WTC11 (cell line): ENCODE results near the gene HKDC1.

Source experiments
- FOXP1 ChIP-seq: sonication (generic); formaldehyde crosslinking; IDR thresholded peaks from 2 replicates; pipeline ENCODE4 v1.8.0; 2022; ENCODE audit warnings: missing genetic modification reagents, mild to moderate bottlenecking, moderate library complexity, borderline replicate concordance
- NR2C2 ChIP-seq: sonication (generic); formaldehyde crosslinking; IDR thresholded peaks from 2 replicates; pipeline ENCODE4 v1.8.0; 2022; ENCODE audit warnings: mild to moderate bottlenecking, missing genetic modification reagents
- TCF7 ChIP-seq: sonication (generic); formaldehyde crosslinking; IDR thresholded peaks from 2 replicates; pipeline ENCODE4 v1.8.0; 2022; ENCODE audit warnings: mild to moderate bottlenecking, low read depth, missing genetic modification reagents, moderate library complexity
- ZNF138 ChIP-seq: sonication (generic); formaldehyde crosslinking; conservative IDR thresholded peaks from 2 replicates; pipeline ENCODE4 v1.8.1; 2022; ENCODE audit warnings: mild to moderate bottlenecking, moderate library complexity, missing genetic modification reagents
- TF ChIP-seq, protein P1 (sequence below): sonication (generic); formaldehyde crosslinking; IDR thresholded peaks from 2 replicates; pipeline ENCODE4 v1.8.1; 2022; ENCODE audit warnings: mild to moderate bottlenecking, missing genetic modification reagents, moderate library complexity, borderline replicate concordance
- TF ChIP-seq, protein P2 (sequence below): sonication (generic); formaldehyde crosslinking; IDR thresholded peaks from 2 replicates; pipeline ENCODE4 v1.8.1; 2022; ENCODE audit warnings: low read depth, missing genetic modification reagents, borderline replicate concordance
- TF ChIP-seq, protein P3 (sequence below): sonication (generic); formaldehyde crosslinking; IDR thresholded peaks from 2 replicates; pipeline ENCODE4 v1.8.0; 2022; ENCODE audit warnings: mild to moderate bottlenecking, missing genetic modification reagents
- TF ChIP-seq, protein P4 (sequence below): fragments of 200-600 bp; IDR thresholded peaks from 2 replicates; pipeline ENCODE4 v1.8.0; 2022; ENCODE audit warnings: antibody characterized with exemption

DNA sequence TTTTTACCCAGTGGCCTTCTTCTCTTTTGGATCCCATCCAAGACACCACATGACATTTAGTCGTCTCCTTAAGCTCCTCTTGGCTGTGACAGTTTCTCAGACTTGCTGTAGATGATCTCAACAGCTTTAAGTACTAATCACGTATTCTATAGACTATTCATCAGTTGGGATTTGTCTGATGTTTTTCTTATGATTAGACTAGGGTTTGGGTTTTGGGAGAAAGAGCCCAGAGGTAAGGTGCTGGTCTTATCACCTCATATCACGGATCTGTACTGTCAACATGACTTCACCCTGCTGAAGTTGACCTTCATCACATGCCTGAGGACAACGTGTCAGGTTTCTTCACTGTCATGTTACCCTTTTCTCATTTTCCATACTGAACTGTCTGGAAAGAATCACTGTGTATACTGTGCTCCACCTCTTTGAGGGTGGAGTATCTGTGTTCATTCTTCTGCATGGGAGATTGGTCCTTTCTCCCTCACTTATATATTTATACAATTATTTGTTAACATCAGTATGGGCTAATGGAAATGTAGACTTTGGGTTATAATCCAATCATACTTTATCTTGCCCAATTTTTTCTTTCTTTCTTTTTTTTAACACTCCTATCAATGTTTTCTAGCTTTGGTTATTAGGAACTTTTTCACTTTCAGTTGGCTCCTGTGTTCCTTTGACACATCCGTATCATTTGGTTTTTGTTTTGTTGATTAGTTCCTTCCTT, 6.4 kb upstream of the HKDC1 start:
- no peak for TF ChIP-seq TCF7
- no peak for TF ChIP-seq ZNF138
- no peak for TF ChIP-seq NR2C2 (CRISPR knock-in tag)
- TF ChIP-seq, protein P1, sequence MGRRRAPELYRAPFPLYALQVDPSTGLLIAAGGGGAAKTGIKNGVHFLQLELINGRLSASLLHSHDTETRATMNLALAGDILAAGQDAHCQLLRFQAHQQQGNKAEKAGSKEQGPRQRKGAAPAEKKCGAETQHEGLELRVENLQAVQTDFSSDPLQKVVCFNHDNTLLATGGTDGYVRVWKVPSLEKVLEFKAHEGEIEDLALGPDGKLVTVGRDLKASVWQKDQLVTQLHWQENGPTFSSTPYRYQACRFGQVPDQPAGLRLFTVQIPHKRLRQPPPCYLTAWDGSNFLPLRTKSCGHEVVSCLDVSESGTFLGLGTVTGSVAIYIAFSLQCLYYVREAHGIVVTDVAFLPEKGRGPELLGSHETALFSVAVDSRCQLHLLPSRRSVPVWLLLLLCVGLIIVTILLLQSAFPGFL: no peak
- TF ChIP-seq, protein P2, sequence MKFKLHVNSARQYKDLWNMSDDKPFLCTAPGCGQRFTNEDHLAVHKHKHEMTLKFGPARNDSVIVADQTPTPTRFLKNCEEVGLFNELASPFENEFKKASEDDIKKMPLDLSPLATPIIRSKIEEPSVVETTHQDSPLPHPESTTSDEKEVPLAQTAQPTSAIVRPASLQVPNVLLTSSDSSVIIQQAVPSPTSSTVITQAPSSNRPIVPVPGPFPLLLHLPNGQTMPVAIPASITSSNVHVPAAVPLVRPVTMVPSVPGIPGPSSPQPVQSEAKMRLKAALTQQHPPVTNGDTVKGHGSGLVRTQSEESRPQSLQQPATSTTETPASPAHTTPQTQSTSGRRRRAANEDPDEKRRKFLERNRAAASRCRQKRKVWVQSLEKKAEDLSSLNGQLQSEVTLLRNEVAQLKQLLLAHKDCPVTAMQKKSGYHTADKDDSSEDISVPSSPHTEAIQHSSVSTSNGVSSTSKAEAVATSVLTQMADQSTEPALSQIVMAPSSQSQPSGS (CRISPR knock-in tag): no peak
- TF ChIP-seq, protein P3, sequence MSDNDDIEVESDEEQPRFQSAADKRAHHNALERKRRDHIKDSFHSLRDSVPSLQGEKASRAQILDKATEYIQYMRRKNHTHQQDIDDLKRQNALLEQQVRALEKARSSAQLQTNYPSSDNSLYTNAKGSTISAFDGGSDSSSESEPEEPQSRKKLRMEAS (CRISPR knock-in tag): no peak
- TF ChIP-seq, protein P4, sequence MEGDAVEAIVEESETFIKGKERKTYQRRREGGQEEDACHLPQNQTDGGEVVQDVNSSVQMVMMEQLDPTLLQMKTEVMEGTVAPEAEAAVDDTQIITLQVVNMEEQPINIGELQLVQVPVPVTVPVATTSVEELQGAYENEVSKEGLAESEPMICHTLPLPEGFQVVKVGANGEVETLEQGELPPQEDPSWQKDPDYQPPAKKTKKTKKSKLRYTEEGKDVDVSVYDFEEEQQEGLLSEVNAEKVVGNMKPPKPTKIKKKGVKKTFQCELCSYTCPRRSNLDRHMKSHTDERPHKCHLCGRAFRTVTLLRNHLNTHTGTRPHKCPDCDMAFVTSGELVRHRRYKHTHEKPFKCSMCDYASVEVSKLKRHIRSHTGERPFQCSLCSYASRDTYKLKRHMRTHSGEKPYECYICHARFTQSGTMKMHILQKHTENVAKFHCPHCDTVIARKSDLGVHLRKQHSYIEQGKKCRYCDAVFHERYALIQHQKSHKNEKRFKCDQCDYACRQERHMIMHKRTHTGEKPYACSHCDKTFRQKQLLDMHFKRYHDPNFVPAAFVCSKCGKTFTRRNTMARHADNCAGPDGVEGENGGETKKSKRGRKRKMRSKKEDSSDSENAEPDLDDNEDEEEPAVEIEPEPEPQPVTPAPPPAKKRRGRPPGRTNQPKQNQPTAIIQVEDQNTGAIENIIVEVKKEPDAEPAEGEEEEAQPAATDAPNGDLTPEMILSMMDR: no peak
- TF ChIP-seq FOXP1 (CRISPR knock-in tag): no peak
